AG10803 (cell line): ENCODE data around the gene FOXD4L1.
"Not testable (repeated sequence)": the region's sequence is repeated elsewhere in the genome, so short reads cannot be mapped to it uniquely, and the experiment has no call there.

ENCODE experiments used
- DNase-seq: peaks from one replicate; pipeline ENCODE4 v3.0.0; 2010; ENCODE audit warnings: low read depth
- H3K4me3 ChIP-seq: 2 replicates; pipeline ENCODE4 v1.5.1; 2011; ENCODE audit warnings: mild to moderate bottlenecking, low read length, control low read depth

Gene FOXD4L1

GRCh38 chr2:113520837-113521236, 22.4 kb downstream of the FOXD4L1 start:
- DNase-seq, H3K4me3 ChIP-seq: not testable (repeated sequence)

GRCh38 chr2:113521492-113521891, 23.0 kb downstream of the FOXD4L1 start:
- H3K4me3 ChIP-seq, DNase-seq: not testable (repeated sequence)

- not testable (repeated sequence) for H3K4me3 ChIP-seq, DNase-seq
Measured at GRCh38 chr2:113524986-113525385, 26.5 kb downstream of the FOXD4L1 start.

GRCh38 chr2:113527350-113528045, 29.0 kb downstream of the FOXD4L1 start:
- not testable (repeated sequence) for H3K4me3 ChIP-seq, DNase-seq

GRCh38 chr2:113528126-113528525, 29.7 kb downstream of the FOXD4L1 start:
- not testable (repeated sequence) for H3K4me3 ChIP-seq, DNase-seq

- DNase-seq, H3K4me3 ChIP-seq: not testable (repeated sequence)
Measured at GRCh38 chr2:113528904-113529303, 30.4 kb downstream of the FOXD4L1 start.

- not testable (repeated sequence) for H3K4me3 ChIP-seq, DNase-seq
Measured at GRCh38 chr2:113532991-113533390, 34.5 kb downstream of the FOXD4L1 start.

GRCh38 chr2:113536573-113536972, 38.1 kb downstream of the FOXD4L1 start:
- not testable (repeated sequence) for DNase-seq, H3K4me3 ChIP-seq

GRCh38 chr2:113540834-113541203, 42.4 kb downstream of the FOXD4L1 start:
- DNase-seq, H3K4me3 ChIP-seq: not testable (repeated sequence)

- peak overlapping the region; percentile 56 for H3K4me3 ChIP-seq
- DNase-seq, result peak; percentile 28
Measured at GRCh38 chr2:113541204-113541975, 42.9 kb downstream of the FOXD4L1 start.

GRCh38 chr2:113541976-113542485, 43.6 kb downstream of the FOXD4L1 start:
- H3K4me3 ChIP-seq, result peak overlapping the region; percentile 35
- not testable (repeated sequence) for DNase-seq

- H3K4me3 ChIP-seq, DNase-seq: not testable (repeated sequence)
Measured at GRCh38 chr2:113542529-113542928, 44.1 kb downstream of the FOXD4L1 start.
